Measurements from ENCODE around the gene CDH13.

DNA sequence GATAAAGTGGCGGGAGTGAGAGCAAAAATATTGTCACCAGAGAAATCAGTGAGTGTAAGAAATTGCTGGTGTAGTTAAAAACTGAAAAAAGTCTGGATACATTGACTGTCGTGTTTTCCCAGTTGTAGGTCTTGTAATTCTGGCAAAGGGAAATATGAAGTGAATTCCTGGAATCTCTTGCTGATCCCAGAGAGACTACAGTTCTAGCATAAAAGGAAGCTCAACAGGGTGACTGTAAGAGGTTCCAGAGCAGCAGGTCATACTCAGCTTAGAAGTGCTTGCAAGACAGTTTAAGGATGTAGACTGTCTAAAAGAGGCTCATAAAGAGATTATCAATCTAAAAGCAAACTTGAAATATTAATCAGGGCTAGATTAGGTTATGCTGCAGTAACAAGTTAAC is 890.2 kb downstream of the CDH13 start:
- TF ChIP-seq, protein P1, sequence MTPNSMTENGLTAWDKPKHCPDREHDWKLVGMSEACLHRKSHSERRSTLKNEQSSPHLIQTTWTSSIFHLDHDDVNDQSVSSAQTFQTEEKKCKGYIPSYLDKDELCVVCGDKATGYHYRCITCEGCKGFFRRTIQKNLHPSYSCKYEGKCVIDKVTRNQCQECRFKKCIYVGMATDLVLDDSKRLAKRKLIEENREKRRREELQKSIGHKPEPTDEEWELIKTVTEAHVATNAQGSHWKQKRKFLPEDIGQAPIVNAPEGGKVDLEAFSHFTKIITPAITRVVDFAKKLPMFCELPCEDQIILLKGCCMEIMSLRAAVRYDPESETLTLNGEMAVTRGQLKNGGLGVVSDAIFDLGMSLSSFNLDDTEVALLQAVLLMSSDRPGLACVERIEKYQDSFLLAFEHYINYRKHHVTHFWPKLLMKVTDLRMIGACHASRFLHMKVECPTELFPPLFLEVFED (CRISPR knock-in tag; conservative IDR thresholded peaks at IDR 0.05): no peak
- no peak for TF ChIP-seq ZNF551 (CRISPR knock-in tag; IDR thresholded peaks at IDR 0.05)
- no peak for TF ChIP-seq CHD2 (IDR thresholded peaks at IDR 0.05; ENCODE audit: low read depth, low read length)
- no peak for TF ChIP-seq PHTF2 (CRISPR knock-in tag; IDR thresholded peaks at IDR 0.05)
- TF ChIP-seq ZHX1 (conservative IDR thresholded peaks at IDR 0.05; ENCODE audit: low read length): no peak
- no peak for TF ChIP-seq TRIM24 (IDR thresholded peaks at IDR 0.05)

All from K562 (cell line).